Natural killer cell (primary cell): ENCODE data around the gene ATP8B1. TPM values are rescaled to one million over a fixed set of nuclear protein-coding genes. Genes with fewer than 3 reads are reported as not detected.

Experiments
- ATAC-seq, 3 donors: fragments of 150-1000 bp in 2 of 3; fragments of 200-7000 bp in 1 of 3; cut with Tn5 transposase; 1 replicate in 1 of 3; 2 replicates in 2 of 3; pipeline ENCODE4 v1.10.0; 2021; ENCODE audit warnings: mild to moderate bottlenecking in 2 of 3, moderate library complexity in 2 of 3
- DNase-seq, 2 donors: peaks; one replicate each; pipeline versions ENCODE4 v3.0.0 to v3.0.0-alpha.2; 2013 to 2021; ENCODE audit warnings: mixed read lengths in 1 of 2
- H3K27ac ChIP-seq: one replicate; pipeline ENCODE4 v1.5.1; 2013; ENCODE audit warnings: mild to moderate bottlenecking, low read length
- H3K27me3 ChIP-seq: one replicate; pipeline ENCODE4 v1.6.1; 2013; ENCODE audit warnings: low read length; ENCODE audit not compliant: control insufficient read depth, insufficient read depth
- H3K36me3 ChIP-seq: one replicate; pipeline ENCODE4 v1.6.1; 2013; ENCODE audit warnings: low read length; ENCODE audit not compliant: control insufficient read depth, insufficient read depth
- H3K4me1 ChIP-seq: one replicate; pipeline ENCODE4 v1.6.1; 2013; ENCODE audit warnings: low read length; ENCODE audit not compliant: control insufficient read depth, insufficient read depth
- H3K4me3 ChIP-seq: one replicate; pipeline ENCODE4 v1.5.1; 2013; ENCODE audit warnings: low read length
- H3K9me3 ChIP-seq: one replicate; pipeline ENCODE4 v1.6.1; 2013; ENCODE audit warnings: low read length; ENCODE audit not compliant: control insufficient read depth, insufficient read depth
- H3K27ac Mint-ChIP-seq, 2 donors: one replicate each; pipeline ENCODE4 v1.8.0; 2022; ENCODE audit warnings: mild to moderate bottlenecking in 2 of 2, mixed read lengths in 2 of 2, moderate library complexity in 1 of 2
- H3K27me3 Mint-ChIP-seq, 2 donors: one replicate each; pipeline ENCODE4 v1.8.0; 2022; ENCODE audit warnings: low read depth in 2 of 2, mixed read lengths in 2 of 2
- H3K36me3 Mint-ChIP-seq: one replicate; pipeline ENCODE4 v1.8.0; 2022; ENCODE audit warnings: mixed read lengths
- H3K4me1 Mint-ChIP-seq, 2 donors: one replicate each; pipeline ENCODE4 v1.8.0; 2022; ENCODE audit warnings: mixed read lengths in 2 of 2
- H3K4me3 Mint-ChIP-seq: one replicate; pipeline ENCODE4 v1.8.0; 2022; ENCODE audit warnings: mild to moderate bottlenecking, moderate library complexity, mixed read lengths
- H3K9me3 Mint-ChIP-seq, 2 donors: one replicate each; pipeline ENCODE4 v1.8.0; 2022; ENCODE audit warnings: mixed read lengths in 2 of 2
- CTCF ChIP-seq: fragments of 200-600 bp; IDR thresholded peaks from one replicate; pipeline ENCODE4 v1.8.0; 2022; ENCODE audit warnings: antibody characterized with exemption
- WGBS: methylation state at CpG from one replicate; pipeline ENCODE4 v1.1.7; 2013; ENCODE audit warnings: missing lambda C conversion rate; ENCODE audit not compliant: insufficient coverage; 5-methylcytosine and 5-hydroxymethylcytosine counted together
- intact Hi-C: fragments of 100-400 bp; cut with micrococcal nuclease; formaldehyde crosslinking; loops from one replicate; pipeline ENCODE4 v1.14.2; 2022
- total RNA-seq, 4 donors: library from RNA; stranded (reverse); fragments of 120-200 nt in 1 of 4; gene quantifications; one replicate each; pipeline versions ENCODE4 v1.2.3 to v1.2.4, GENCODE V29; 2013 to 2022

The ATP8B1 gene
- total RNA-seq, 3 donors from 2014 or later (not counting 1 experiment from before 2014, with no cell fraction given): not detected

DNA sequence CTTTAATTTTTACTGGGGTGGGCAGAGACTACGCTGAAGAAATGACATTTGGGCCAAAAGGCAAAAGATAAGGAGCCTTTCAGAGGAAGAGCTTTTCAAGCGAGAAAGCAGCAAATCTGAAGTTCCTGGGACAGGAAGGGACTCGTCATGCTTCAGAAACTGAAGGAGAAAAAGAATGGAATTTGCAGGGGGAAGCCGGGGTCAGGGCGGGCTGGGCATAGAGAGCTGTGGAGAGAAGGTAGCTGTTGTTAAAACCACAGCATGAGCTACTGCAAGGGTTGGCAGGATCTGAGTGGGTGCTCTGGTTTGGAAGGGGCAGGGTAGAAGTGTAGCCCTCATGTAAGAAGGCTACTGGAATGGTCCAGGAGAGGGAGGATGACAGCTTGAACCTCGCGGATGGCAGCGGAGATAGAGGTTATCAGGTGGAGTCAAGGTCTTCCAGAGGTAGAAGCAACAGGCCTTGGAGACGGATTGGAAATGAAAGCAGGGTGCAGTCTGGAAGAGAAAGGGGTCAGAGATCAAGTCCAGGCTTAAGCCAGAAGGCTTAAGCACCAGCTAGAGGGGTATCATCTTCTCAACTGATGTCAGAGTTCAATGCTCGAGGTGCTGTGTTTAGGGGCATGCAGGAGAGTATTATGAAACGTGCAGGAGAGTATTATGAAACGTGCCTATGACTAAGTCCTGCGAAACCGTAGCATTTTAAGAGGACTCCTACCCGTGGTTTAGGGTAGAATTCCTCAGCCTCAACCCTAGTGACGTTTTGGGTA lies 18.9 kb downstream of the ATP8B1 start:
- DNase-seq (no peak), ATAC-seq (no peak)
- no peaks in the 10 kb centered on the region for H3K27me3 Mint-ChIP-seq
- no peak overlapping the region for H3K27ac Mint-ChIP-seq
- WGBS: 84% methylated on average over 16 of the region's 16 CpGs
- Histone ChIP-seq H3K27ac (no peak overlapping the region), H3K4me1 (no peaks in the 10 kb centered on the region), H3K4me3 (no peak overlapping the region), H3K9me3 (no peaks in the 10 kb centered on the region), H3K36me3 (no peaks in the 10 kb centered on the region), H3K27me3 (no peaks in the 10 kb centered on the region)
- no peak for TF ChIP-seq CTCF
- no peak overlapping the region for H3K4me3 Mint-ChIP-seq
- intact Hi-C loops: no loop called here
- no peaks in the 10 kb centered on the region for H3K9me3 Mint-ChIP-seq
- H3K4me1 Mint-ChIP-seq: peaks cover 9 to 12% of the 10 kb centered on the region in 2 donors
- H3K36me3 Mint-ChIP-seq: no peaks in the 10 kb centered on the region

DNA sequence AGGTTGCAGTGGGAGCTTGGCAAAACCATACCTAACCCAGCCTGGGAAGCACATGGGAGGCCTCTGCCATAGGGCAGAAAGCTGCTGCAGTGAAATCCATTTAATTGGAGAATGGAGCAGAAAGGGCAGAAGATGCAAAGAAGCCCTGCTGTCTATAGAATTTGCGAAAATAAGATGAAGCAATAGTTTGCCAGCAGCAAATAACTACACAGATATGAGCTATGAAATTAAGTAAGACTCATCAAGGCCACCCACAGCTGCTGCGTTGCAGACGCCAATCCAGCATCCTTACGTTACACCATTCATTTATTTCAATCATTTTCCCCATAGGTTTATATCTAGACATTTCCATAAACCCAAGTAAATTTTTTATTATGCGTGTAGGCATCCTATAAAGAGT lies 21.1 kb downstream of the ATP8B1 start:
- no peak overlapping the region for H3K4me3 Mint-ChIP-seq
- H3K9me3 ChIP-seq: no peaks in the 10 kb centered on the region
- 93% methylated on average over 5 of the region's 5 CpGs for WGBS
- H3K27ac ChIP-seq: no peak overlapping the region
- no peaks in the 10 kb centered on the region for H3K36me3 ChIP-seq
- peaks cover 9 to 12% of the 10 kb centered on the region in 2 donors for H3K4me1 Mint-ChIP-seq
- H3K27me3 ChIP-seq: no peaks in the 10 kb centered on the region
- no peak for TF ChIP-seq CTCF
- no peaks in the 10 kb centered on the region for H3K36me3 Mint-ChIP-seq
- no peak for ATAC-seq
- no peak overlapping the region for H3K4me3 ChIP-seq
- no peaks in the 10 kb centered on the region for H3K4me1 ChIP-seq
- no peak for DNase-seq
- intact Hi-C loops: no loop called here
- no peak overlapping the region for H3K27ac Mint-ChIP-seq
- H3K27me3 Mint-ChIP-seq: no peaks in the 10 kb centered on the region
- H3K9me3 Mint-ChIP-seq: no peaks in the 10 kb centered on the region

DNA sequence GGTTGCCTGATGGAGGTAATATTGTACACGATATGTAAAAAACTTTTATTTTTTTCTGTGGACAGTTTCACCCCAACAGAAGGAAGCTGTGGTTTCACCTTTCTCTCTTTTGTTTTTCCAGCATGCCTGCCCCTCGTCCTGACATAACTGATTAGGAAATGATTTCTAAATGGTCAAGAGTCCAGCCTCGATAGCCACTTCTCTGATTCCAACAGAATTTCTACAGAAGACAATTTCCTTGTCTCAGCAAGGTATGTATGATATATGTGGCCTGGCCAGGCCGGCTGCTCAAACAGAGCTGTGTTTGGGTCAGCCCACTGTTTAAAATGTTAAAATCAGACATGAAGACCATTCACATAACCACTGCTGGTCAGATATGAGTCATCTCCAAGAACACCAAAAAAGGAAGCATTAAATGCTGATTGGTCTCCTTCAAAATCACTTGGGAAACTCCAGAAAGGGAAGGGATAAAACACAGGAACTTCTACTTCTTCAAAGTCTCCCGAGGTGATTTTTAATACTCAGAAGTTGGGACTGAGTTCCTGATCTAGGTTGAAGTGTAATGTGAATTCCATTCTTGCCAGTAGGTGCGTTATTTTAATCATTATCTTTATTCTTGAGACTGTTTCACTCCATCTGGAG lies 22.3 kb downstream of the ATP8B1 start:
- H3K27me3 Mint-ChIP-seq: no peaks in the 10 kb centered on the region
- H3K36me3 Mint-ChIP-seq: no peaks in the 10 kb centered on the region
- Histone ChIP-seq H3K27ac (no peak overlapping the region), H3K36me3 (no peaks in the 10 kb centered on the region), H3K4me1 (peaks cover 6% of the 10 kb centered on the region), H3K27me3 (no peaks in the 10 kb centered on the region), H3K9me3 (no peaks in the 10 kb centered on the region), H3K4me3 (no peak overlapping the region)
- WGBS: 26% methylated on average over 3 of the region's 6 CpGs
- no peak for TF ChIP-seq CTCF
- H3K9me3 Mint-ChIP-seq: no peaks in the 10 kb centered on the region
- peak overlapping the region; percentile 32 for H3K4me3 Mint-ChIP-seq
- peaks cover 20 to 23% of the 10 kb centered on the region in 2 donors for H3K4me1 Mint-ChIP-seq
- H3K27ac Mint-ChIP-seq: peak overlapping the region in 1 of 2 donors; percentile 7
- intact Hi-C loops: no loop called here
- ATAC-seq: no peak
- no peak for DNase-seq
